HL-60 (cell line): ENCODE results near the gene CD163L1.

Experiments
- DNase-seq, 2 experiments: peaks; one replicate each; pipeline ENCODE4 v3.0.0-alpha.2; 2010 to 2020; ENCODE audit warnings: low read depth in 1 of 2, low spot score in 1 of 2
- H3K27ac ChIP-seq: fragments of 250-450 bp; sonication (Bioruptor Pico); replicated peaks from 2 replicates; pipeline ENCODE4 v1.5.1; 2020; ENCODE audit warnings: mild to moderate bottlenecking, moderate library complexity
- H3K27me3 ChIP-seq: fragments of 250-450 bp; sonication (Bioruptor Pico); 2 replicates; pipeline ENCODE4 v1.5.1; 2021; ENCODE audit warnings: mild to moderate bottlenecking, moderate library complexity; ENCODE audit not compliant: insufficient read depth, poor library complexity, severe bottlenecking
- H3K4me3 ChIP-seq: replicated peaks from 2 replicates; pipeline ENCODE4 v1.5.1; 2011; ENCODE audit warnings: mild to moderate bottlenecking, control low read depth, low read length; ENCODE audit not compliant: insufficient read depth
- GABPA ChIP-seq: IDR thresholded peaks from 2 replicates; pipeline ENCODE4 v1.6.1; 2012; ENCODE audit warnings: low read depth
- POLR2AphosphoS5 ChIP-seq: IDR thresholded peaks from 2 replicates; pipeline ENCODE4 v1.6.1; 2012; ENCODE audit warnings: low read depth
- SPI1 ChIP-seq: IDR thresholded peaks from 2 replicates; pipeline ENCODE4 v1.6.1; 2012; ENCODE audit warnings: low read depth, mild to moderate bottlenecking, borderline replicate concordance
- TF ChIP-seq, protein P1 (sequence below): IDR thresholded peaks from one replicate; pipeline ENCODE4 v1.5.1; 2011; ENCODE audit warnings: low read length, control low read depth, inconsistent platforms; ENCODE audit not compliant: insufficient read depth
- TF ChIP-seq, protein P2 (sequence below): IDR thresholded peaks from 2 replicates; pipeline ENCODE4 v1.6.1; 2012; ENCODE audit warnings: low read depth; ENCODE audit not compliant: insufficient replicate concordance

Gene CD163L1

DNA sequence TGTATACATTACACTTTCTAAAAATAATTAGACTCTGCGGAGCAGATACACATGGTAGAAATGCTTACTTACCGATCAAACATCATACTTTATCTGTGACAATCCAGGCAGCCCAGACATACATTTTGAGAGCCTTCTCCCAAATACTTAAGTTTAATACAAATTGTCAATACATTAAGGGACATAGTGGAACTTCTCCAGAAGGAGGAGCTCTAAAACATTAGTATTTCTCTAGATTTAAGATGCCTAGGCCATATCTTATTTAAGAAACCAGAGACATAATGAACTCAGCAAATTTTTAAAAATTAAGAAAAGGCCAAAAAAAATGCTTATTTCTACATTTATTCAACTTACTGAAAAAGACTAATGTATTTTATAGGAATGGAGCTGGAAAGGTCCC, 124.0 kb downstream of the CD163L1 start:
- TF ChIP-seq SPI1 (no peak), POLR2AphosphoS5 (no peak), GABPA (no peak)
- TF ChIP-seq, protein P1, sequence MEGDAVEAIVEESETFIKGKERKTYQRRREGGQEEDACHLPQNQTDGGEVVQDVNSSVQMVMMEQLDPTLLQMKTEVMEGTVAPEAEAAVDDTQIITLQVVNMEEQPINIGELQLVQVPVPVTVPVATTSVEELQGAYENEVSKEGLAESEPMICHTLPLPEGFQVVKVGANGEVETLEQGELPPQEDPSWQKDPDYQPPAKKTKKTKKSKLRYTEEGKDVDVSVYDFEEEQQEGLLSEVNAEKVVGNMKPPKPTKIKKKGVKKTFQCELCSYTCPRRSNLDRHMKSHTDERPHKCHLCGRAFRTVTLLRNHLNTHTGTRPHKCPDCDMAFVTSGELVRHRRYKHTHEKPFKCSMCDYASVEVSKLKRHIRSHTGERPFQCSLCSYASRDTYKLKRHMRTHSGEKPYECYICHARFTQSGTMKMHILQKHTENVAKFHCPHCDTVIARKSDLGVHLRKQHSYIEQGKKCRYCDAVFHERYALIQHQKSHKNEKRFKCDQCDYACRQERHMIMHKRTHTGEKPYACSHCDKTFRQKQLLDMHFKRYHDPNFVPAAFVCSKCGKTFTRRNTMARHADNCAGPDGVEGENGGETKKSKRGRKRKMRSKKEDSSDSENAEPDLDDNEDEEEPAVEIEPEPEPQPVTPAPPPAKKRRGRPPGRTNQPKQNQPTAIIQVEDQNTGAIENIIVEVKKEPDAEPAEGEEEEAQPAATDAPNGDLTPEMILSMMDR, result no peak
- H3K4me3 ChIP-seq, result no peak overlapping the region
- DNase-seq, result no peak
- H3K27ac ChIP-seq, result no peak overlapping the region
- no peaks in the 10 kb centered on the region for H3K27me3 ChIP-seq

DNA sequence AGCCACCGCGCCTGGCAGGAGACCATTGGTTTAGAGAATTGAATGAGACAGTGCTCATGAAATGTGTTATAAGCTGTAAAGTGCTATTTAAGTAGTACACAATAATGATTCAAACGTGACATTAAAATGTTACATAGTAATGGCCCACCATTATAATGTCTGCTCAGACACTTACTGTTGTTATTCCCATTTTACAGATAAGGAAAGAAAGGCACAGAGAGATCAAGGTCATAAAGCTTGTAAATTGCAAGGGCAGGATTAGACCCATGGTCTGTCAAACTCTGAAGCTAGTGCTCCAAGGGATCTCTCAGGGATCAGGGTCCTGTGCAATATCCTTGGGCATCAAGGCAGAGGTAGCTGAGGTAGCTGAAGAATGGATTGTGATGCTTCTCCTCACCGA, 133.9 kb downstream of the CD163L1 start:
- TF ChIP-seq, protein P1, result no peak
- TF ChIP-seq GABPA (no peak), SPI1 (no peak), POLR2AphosphoS5 (no peak)
- TF ChIP-seq, protein P2, sequence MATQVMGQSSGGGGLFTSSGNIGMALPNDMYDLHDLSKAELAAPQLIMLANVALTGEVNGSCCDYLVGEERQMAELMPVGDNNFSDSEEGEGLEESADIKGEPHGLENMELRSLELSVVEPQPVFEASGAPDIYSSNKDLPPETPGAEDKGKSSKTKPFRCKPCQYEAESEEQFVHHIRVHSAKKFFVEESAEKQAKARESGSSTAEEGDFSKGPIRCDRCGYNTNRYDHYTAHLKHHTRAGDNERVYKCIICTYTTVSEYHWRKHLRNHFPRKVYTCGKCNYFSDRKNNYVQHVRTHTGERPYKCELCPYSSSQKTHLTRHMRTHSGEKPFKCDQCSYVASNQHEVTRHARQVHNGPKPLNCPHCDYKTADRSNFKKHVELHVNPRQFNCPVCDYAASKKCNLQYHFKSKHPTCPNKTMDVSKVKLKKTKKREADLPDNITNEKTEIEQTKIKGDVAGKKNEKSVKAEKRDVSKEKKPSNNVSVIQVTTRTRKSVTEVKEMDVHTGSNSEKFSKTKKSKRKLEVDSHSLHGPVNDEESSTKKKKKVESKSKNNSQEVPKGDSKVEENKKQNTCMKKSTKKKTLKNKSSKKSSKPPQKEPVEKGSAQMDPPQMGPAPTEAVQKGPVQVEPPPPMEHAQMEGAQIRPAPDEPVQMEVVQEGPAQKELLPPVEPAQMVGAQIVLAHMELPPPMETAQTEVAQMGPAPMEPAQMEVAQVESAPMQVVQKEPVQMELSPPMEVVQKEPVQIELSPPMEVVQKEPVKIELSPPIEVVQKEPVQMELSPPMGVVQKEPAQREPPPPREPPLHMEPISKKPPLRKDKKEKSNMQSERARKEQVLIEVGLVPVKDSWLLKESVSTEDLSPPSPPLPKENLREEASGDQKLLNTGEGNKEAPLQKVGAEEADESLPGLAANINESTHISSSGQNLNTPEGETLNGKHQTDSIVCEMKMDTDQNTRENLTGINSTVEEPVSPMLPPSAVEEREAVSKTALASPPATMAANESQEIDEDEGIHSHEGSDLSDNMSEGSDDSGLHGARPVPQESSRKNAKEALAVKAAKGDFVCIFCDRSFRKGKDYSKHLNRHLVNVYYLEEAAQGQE, result no peak
- Histone ChIP-seq H3K27me3 (no peaks in the 10 kb centered on the region), H3K27ac (no peak overlapping the region), H3K4me3 (no peak overlapping the region)
- no peak for DNase-seq
